Spleen (tissue), 11 donors: ENCODE results near the gene SCART1. TPM values are rescaled to one million over a fixed set of nuclear protein-coding genes. Genes with fewer than 3 reads are reported as not detected.

Source experiments
- DNase-seq: peaks from one replicate; pipeline ENCODE4 v3.0.0-alpha.2; 2020
- H3K27ac ChIP-seq, 8 donors: fragments of 200-600 bp; sonication (generic) in 7 of 8; 1 replicate in 4 of 8; 2 replicates in 4 of 8; pipeline versions ENCODE4 v1.5.0 to v1.8.0; 2016 to 2021; ENCODE audit warnings: inconsistent platforms in 4 of 8, mild to moderate bottlenecking in 4 of 8, moderate library complexity in 1 of 8
- H3K27me3 ChIP-seq, 7 donors: fragments of 200-600 bp; sonication (generic) in 6 of 7; replicated peaks in 1 of 7; 1 replicate in 4 of 7; 2 replicates in 3 of 7; pipeline versions ENCODE4 v1.5.0 to v1.8.0; 2016 to 2021; ENCODE audit warnings: inconsistent platforms in 3 of 7, mild to moderate bottlenecking in 1 of 7
- H3K36me3 ChIP-seq, 6 donors: fragments of 200-600 bp; sonication (generic) in 5 of 6; 1 replicate in 4 of 6; 2 replicates in 2 of 6; pipeline versions ENCODE4 v1.5.0 to v1.8.0; 2016 to 2021; ENCODE audit warnings: inconsistent platforms in 2 of 6
- H3K4me1 ChIP-seq, 6 donors: fragments of 200-600 bp; sonication (generic) in 5 of 6; 1 replicate in 3 of 6; 2 replicates in 3 of 6; pipeline versions ENCODE4 v1.5.0 to v1.8.0; 2016 to 2021; ENCODE audit warnings: inconsistent platforms in 3 of 6
- H3K4me3 ChIP-seq, 8 donors: fragments of 200-600 bp; sonication (generic) in 7 of 8; 1 replicate in 4 of 8; 2 replicates in 4 of 8; pipeline versions ENCODE4 v1.5.0 to v1.8.0; 2016 to 2021; ENCODE audit warnings: inconsistent platforms in 4 of 8, mild to moderate bottlenecking in 4 of 8, moderate library complexity in 2 of 8
- H3K9me3 ChIP-seq, 8 donors: fragments of 200-600 bp; sonication (generic) in 7 of 8; 1 replicate in 4 of 8; 2 replicates in 4 of 8; pipeline versions ENCODE4 v1.5.0 to v1.8.0; 2016 to 2021; ENCODE audit warnings: inconsistent platforms in 4 of 8
- POLR2A ChIP-seq, 3 donors: fragments of 450-650 bp; IDR thresholded peaks; one replicate each; pipeline ENCODE4 v1.5.1; 2017; ENCODE audit warnings: antibody characterized with exemption in 3 of 3, mild to moderate bottlenecking in 1 of 3
- POLR2AphosphoS5 ChIP-seq, 3 donors: sonication (generic); formaldehyde crosslinking; IDR thresholded peaks; one replicate each; pipeline ENCODE4 v1.5.1; 2017; ENCODE audit warnings: antibody characterized with exemption in 3 of 3
- WGBS, 5 donors: extraction: QIAGEN DNeasy Blood & Tissue Kit in 3 of 5; methylation state at CpG; one replicate each; pipeline versions ENCODE4 v1.1.5 to v1.1.7; 2013 to 2018; 5-methylcytosine and 5-hydroxymethylcytosine counted together
- intact Hi-C: fragments of 100-400 bp; cut with DNase I; formaldehyde crosslinking; loops from one replicate; pipeline ENCODE4 v1.15.0; 2023; ENCODE audit warnings: low total_unique reads
- polyA plus RNA-seq, 3 donors: library from polyadenylated mRNA; stranded (reverse); fragments of 200-250 nt; gene quantifications; one replicate each; pipeline ENCODE4 v1.2.1, GENCODE V29; 2013
- total RNA-seq, 7 donors: library from RNA; depleted of rRNA in 3 of 7; stranded (reverse); fragments of >200 nt in 3 of 7; fragmentation: NEBNext Ultra II Directional in 4 of 7; extraction: Animal tissue kit (Norgen Biotek cat#: 25700) in 4 of 7; gene quantifications; one replicate each; pipeline versions ENCODE4 v1.1.0 to v1.2.1, GENCODE V29; 2016 to 2021
- TF ChIP-seq, protein P1 (sequence below), 11 experiments: fragments of 200-600 bp in 7 of 11; fragments of 450-650 bp in 4 of 11; sonication (generic) in 4 of 11; IDR thresholded peaks in 8 of 11; conservative IDR thresholded peaks in 3 of 11; 1 replicate in 7 of 11; 2 replicates in 4 of 11; pipeline versions ENCODE4 v1.4.0 to v1.8.0; 2016 to 2021; ENCODE audit warnings: antibody characterized with exemption in 11 of 11, inconsistent platforms in 4 of 11, mild to moderate bottlenecking in 1 of 11
- donor health status: healthy with polysubstance abuse.
- donor health status: DM: no; HTN: no; CAD: no; lungs with moderate emphysema.
- donor health status: DM: no; HTN: no; CAD: no.
- donor health status: Bipolar disorder and iron deficiency.
- donor health status: healthy.
- donor health status: DM: no; HTN: no; CAD: no.
- donor health status: DM: yes; HTN: yes; CAD: no.

The SCART1 gene
- total and polyA plus RNA-seq, 10 donors = 0.36 to 9.7 (median 4.9) TPM

DNA sequence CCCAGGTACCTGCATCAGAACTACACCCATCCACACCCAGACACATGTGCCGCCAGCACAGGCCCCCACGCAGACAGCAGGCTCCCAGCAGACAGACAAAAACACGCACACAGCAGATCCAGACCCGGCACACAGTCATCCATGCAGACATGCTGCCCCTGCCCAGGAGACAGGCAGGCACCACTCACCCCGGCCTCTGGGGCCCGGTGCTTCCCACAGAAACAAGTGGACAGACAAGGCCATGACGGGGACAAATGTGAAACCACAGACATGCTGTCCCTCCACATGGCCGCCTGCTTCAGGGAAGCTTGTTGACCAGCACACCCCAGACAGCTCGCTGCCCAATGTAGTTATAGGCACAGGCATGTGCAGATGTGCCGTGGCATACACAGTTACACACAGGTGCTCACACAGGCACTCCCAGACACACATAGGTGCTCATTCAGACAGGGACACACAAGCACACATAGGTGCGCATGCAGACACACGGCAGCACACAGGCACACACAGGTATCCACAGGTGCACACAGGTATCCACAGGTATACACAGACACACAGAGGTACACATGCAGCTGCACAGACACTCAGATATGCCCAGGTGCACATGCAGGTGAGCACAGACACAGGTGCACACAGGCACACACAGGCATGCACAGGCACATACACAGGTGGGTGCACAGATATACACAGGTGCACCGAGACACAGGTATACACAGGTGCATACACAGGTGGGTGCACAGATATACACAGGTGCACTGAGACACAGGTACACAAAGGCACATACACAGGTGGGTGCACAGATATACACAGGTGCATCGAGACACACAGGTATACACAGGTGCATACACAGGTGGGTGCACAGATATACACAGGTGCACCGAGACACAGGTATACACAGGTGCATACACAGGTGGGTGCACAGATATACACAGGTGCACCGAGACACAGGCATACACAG lies 10.5 kb upstream of the SCART1 start:
- peak; percentile 70 for DNase-seq

DNA sequence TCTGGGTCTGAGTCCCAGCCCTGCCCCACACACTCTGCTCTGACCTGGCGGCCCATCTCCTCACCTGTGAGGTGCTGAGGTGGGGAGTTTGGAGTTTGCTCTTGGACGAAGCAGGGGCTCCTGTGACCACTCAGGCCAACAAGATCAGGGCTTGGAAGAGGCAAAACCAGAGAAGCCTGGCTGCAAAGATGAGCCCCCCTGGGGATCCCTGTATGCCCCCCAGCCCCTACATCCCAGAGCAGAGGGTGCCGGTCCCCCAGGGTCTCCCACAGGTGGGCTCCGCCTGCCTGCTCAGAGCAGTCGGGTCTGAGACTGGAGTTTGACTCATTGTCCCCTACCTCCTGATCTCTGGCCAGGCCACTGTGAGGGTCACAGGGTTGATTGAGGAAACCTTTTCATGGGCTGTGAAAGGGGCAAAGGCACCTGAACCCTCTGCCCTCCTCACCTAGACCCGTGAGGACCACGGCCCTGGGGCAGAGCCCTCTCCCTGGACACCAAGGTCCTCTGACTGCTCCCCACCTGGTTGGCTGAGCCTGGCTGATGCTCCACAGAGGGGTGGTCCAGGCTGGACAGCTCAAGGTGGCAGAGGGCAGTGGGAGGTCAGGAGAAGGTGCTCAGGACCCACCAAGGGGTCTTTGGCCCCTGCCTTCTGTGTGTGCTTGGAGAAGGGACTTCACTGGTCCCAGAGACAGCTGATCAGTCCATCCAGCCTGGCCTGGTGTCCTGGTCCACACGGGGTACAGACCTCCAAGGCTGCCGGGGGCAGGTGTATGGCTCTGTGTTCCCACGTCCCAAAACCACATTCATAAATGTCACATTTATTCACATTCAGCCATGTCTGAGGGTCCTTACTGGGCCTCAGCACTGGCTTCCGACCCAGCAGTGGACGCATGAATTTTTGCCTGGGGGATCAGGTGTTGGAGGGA lies 9.1 kb upstream of the SCART1 start:
- Histone ChIP-seq H3K27ac (no peak overlapping the region), H3K4me1 (peaks cover 0 to 14% (median 0%) of the 10 kb centered on the region in 6 donors), H3K4me3 (no peak overlapping the region), H3K36me3 (peaks cover 0 to 9% (median 0%) of the 10 kb centered on the region in 6 donors), H3K27me3 (peaks cover 0 to 4% (median 0%) of the 10 kb centered on the region in 7 donors), H3K9me3 (peaks cover 10 to 48% (median 40%) of the 10 kb centered on the region in 8 donors)
- TF ChIP-seq POLR2AphosphoS5 (IDR thresholded peaks at IDR 0.05) (no peak), POLR2A (IDR thresholded peaks at IDR 0.05) (no peak)
- TF ChIP-seq, protein P1, sequence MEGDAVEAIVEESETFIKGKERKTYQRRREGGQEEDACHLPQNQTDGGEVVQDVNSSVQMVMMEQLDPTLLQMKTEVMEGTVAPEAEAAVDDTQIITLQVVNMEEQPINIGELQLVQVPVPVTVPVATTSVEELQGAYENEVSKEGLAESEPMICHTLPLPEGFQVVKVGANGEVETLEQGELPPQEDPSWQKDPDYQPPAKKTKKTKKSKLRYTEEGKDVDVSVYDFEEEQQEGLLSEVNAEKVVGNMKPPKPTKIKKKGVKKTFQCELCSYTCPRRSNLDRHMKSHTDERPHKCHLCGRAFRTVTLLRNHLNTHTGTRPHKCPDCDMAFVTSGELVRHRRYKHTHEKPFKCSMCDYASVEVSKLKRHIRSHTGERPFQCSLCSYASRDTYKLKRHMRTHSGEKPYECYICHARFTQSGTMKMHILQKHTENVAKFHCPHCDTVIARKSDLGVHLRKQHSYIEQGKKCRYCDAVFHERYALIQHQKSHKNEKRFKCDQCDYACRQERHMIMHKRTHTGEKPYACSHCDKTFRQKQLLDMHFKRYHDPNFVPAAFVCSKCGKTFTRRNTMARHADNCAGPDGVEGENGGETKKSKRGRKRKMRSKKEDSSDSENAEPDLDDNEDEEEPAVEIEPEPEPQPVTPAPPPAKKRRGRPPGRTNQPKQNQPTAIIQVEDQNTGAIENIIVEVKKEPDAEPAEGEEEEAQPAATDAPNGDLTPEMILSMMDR (IDR thresholded peaks at IDR 0.05 in 8 of 11, conservative IDR thresholded peaks at IDR 0.05 in 3 of 11) = no peak
- DNase-seq = no peak
- 89 to 95% (median 91%) methylated on average over 9 to 12 of the region's 12 CpGs for WGBS, 5 donors
- intact Hi-C loops = no loop called here

More for the DNA sequence above, 10.5 kb upstream of the SCART1 start:
- Histone ChIP-seq H3K9me3 (peaks cover 9 to 35% (median 28%) of the 10 kb centered on the region in 8 donors), H3K27ac (no peak overlapping the region), H3K36me3 (peaks cover 0 to 9% (median 0%) of the 10 kb centered on the region in 6 donors), H3K4me3 (no peak overlapping the region), H3K27me3 (peaks cover 0 to 4% (median 0%) of the 10 kb centered on the region in 7 donors), H3K4me1 (peaks cover 0 to 14% (median 0%) of the 10 kb centered on the region in 6 donors)
- intact Hi-C loops = no loop called here
- TF ChIP-seq POLR2AphosphoS5 (IDR thresholded peaks at IDR 0.05) = no peak
- TF ChIP-seq, protein P1 (IDR thresholded peaks at IDR 0.05 in 8 of 11, conservative IDR thresholded peaks at IDR 0.05 in 3 of 11) = no peak
- no peak for TF ChIP-seq POLR2A (IDR thresholded peaks at IDR 0.05)
- 88 to 94% (median 91%) methylated on average over 11 to 16 of the region's 16 CpGs for WGBS, 5 donors

- TF ChIP-seq POLR2AphosphoS5 (IDR thresholded peaks at IDR 0.05) (no peak), POLR2A (IDR thresholded peaks at IDR 0.05) (no peak)
- TF ChIP-seq, protein P1 (IDR thresholded peaks at IDR 0.05 in 8 of 11, conservative IDR thresholded peaks at IDR 0.05 in 3 of 11) = no peak
- H3K36me3 ChIP-seq = peaks cover 0 to 9% (median 0%) of the 10 kb centered on the region in 6 donors
- H3K4me1 ChIP-seq = peaks cover 0 to 14% (median 0%) of the 10 kb centered on the region in 6 donors
- WGBS, 5 donors = 87 to 94% (median 90%) methylated on average over 22 of the region's 22 CpGs
- no peak overlapping the region for H3K4me3 ChIP-seq
- intact Hi-C loops = no loop called here
- peaks cover 0 to 4% (median 0%) of the 10 kb centered on the region in 7 donors for H3K27me3 ChIP-seq
- H3K27ac ChIP-seq = no peak overlapping the region
- peaks cover 10 to 53% (median 45%) of the 10 kb centered on the region in 8 donors for H3K9me3 ChIP-seq
- DNase-seq = no peak
Observed at GRCh38 chr10:133445268-133445732, 8.4 kb upstream of the SCART1 start.
